HUES64 (cell line): ENCODE data around the gene SELENOS.
A peak's percentile ranks its signal among the peaks of the same experiment; 100 is the strongest.

ENCODE experiments used
- H3K27ac ChIP-seq: 2 replicates; pipeline ENCODE4 v1.7.0; 2013; ENCODE audit warnings: low read depth, low read length, inconsistent platforms
- H3K27me3 ChIP-seq: 2 replicates; pipeline ENCODE4 v1.6.1; 2013; ENCODE audit warnings: mild to moderate bottlenecking, low read length; ENCODE audit not compliant: insufficient read depth
- H3K36me3 ChIP-seq: 2 replicates; pipeline ENCODE4 v1.6.1; 2013; ENCODE audit warnings: mild to moderate bottlenecking, low read length; ENCODE audit not compliant: insufficient read depth
- H3K4me1 ChIP-seq: 2 replicates; pipeline ENCODE4 v1.6.1; 2013; ENCODE audit warnings: mild to moderate bottlenecking, low read length, moderate library complexity; ENCODE audit not compliant: insufficient read depth
- H3K4me3 ChIP-seq: 2 replicates; pipeline ENCODE4 v1.5.1; 2013; ENCODE audit warnings: mild to moderate bottlenecking, low read length, moderate library complexity
- H3K9ac ChIP-seq: 2 replicates; pipeline ENCODE4 v1.6.1; 2013; ENCODE audit warnings: mild to moderate bottlenecking, low read depth, low read length
- H3K9me3 ChIP-seq: 2 replicates; pipeline ENCODE4 v1.6.1; 2013; ENCODE audit warnings: low read depth, low read length; ENCODE audit not compliant: insufficient read depth
- WGBS: fragments of 150-250, 120-280 bp; methylation state at CpG from one replicate; pipeline ENCODE4 v1.1.7; 2013; ENCODE audit warnings: missing lambda C conversion rate; 5-methylcytosine and 5-hydroxymethylcytosine counted together

SELENOS gene

GRCh38 chr15:101255051-101255395 lies 22.3 kb downstream of the SELENOS start:
- H3K4me1 ChIP-seq: peaks cover 23% of the 10 kb centered on the region
- no peak overlapping the region for H3K4me3 ChIP-seq
- H3K9me3 ChIP-seq: no peaks in the 10 kb centered on the region
- no peak overlapping the region for H3K9ac ChIP-seq
- 82% methylated on average over 5 of the region's 5 CpGs for WGBS
- H3K27ac ChIP-seq: no peak overlapping the region
- H3K27me3 ChIP-seq: peaks cover 11% of the 10 kb centered on the region; the same call in 1 of the 2 replicates
- H3K36me3 ChIP-seq: no peaks in the 10 kb centered on the region

GRCh38 chr15:101254157-101255050 lies 22.9 kb downstream of the SELENOS start:
- Histone ChIP-seq H3K9ac (no peak overlapping the region), H3K4me1 (peaks cover 27% of the 10 kb centered on the region), H3K27me3 (peaks cover 11% of the 10 kb centered on the region; the same call in 1 of the 2 replicates), H3K36me3 (no peaks in the 10 kb centered on the region), H3K9me3 (no peaks in the 10 kb centered on the region), H3K4me3 (no peak overlapping the region), H3K27ac (no peak overlapping the region)
- WGBS: 89% methylated on average over 10 of the region's 11 CpGs

- Histone ChIP-seq H3K36me3 (peaks cover 10% of the 10 kb centered on the region), H3K9ac (peak overlapping the region; percentile 88; the same call in 1 of the 2 replicates), H3K4me1 (peaks cover 21% of the 10 kb centered on the region), H3K9me3 (no peaks in the 10 kb centered on the region), H3K27ac (no peak overlapping the region), H3K4me3 (peak overlapping the region; percentile 84), H3K27me3 (peaks cover 11% of the 10 kb centered on the region; the same call in 1 of the 2 replicates)
- 66% methylated on average over 3 of the region's 3 CpGs for WGBS
Measured at GRCh38 chr15:101252836-101253235, 24.4 kb downstream of the SELENOS start.

- WGBS: 2% methylated on average over 108 of the region's 108 CpGs
Measured at GRCh38 chr15:101251830-101252820, 25.2 kb downstream of the SELENOS start, which contains the start of gene CHSY1. TSS of gene CHSY1 (minus strand) at chr15:101252048. CDS start at chr15:101251456, 592 bp downstream.

GRCh38 chr15:101250873-101251829 lies 26.1 kb downstream of the SELENOS start:
- under 1% methylated on average over 150 of the region's 150 CpGs for WGBS
- Histone ChIP-seq H3K4me3 (peak overlapping the region; percentile 84), H3K36me3 (peaks cover 18% of the 10 kb centered on the region), H3K27ac (no peak overlapping the region), H3K4me1 (peaks cover 26% of the 10 kb centered on the region), H3K9me3 (no peaks in the 10 kb centered on the region), H3K27me3 (peaks cover 11% of the 10 kb centered on the region; the same call in 1 of the 2 replicates), H3K9ac (peak overlapping the region; percentile 88)

More at GRCh38 chr15:101251830-101252820, 25.2 kb downstream of the SELENOS start, which contains the start of gene CHSY1:
- peak within 1 kb of the TSS; percentile 84 for H3K4me3 ChIP-seq
- H3K27me3 ChIP-seq: peaks cover 11% of the 10 kb centered on the region; the same call in 1 of the 2 replicates
- H3K27ac ChIP-seq: no peak within 1 kb of the TSS
- no peaks in the 10 kb centered on the region for H3K9me3 ChIP-seq
- H3K9ac ChIP-seq: peak within 1 kb of the TSS; percentile 88
- peaks cover 21% of the 10 kb centered on the region for H3K4me1 ChIP-seq
- H3K36me3 ChIP-seq: peaks cover 18% of the 10 kb centered on the region

GRCh38 chr15:101250341-101250831 lies 26.9 kb downstream of the SELENOS start:
- H3K27ac ChIP-seq: no peak overlapping the region
- H3K36me3 ChIP-seq: peaks cover 18% of the 10 kb centered on the region
- H3K4me1 ChIP-seq: peaks cover 25% of the 10 kb centered on the region
- peak overlapping the region; percentile 76 for H3K4me3 ChIP-seq
- no peaks in the 10 kb centered on the region for H3K9me3 ChIP-seq
- peaks cover 11% of the 10 kb centered on the region; the same call in 1 of the 2 replicates for H3K27me3 ChIP-seq
- H3K9ac ChIP-seq: peak overlapping the region; percentile 77
- 7% methylated on average over 6 of the region's 6 CpGs for WGBS

- H3K4me1 ChIP-seq: peaks cover 26% of the 10 kb centered on the region
- peaks cover 18% of the 10 kb centered on the region for H3K36me3 ChIP-seq
- H3K4me3 ChIP-seq: no peak overlapping the region
- H3K9me3 ChIP-seq: no peaks in the 10 kb centered on the region
- H3K9ac ChIP-seq: no peak overlapping the region
- H3K27ac ChIP-seq: no peak overlapping the region
- H3K27me3 ChIP-seq: peaks cover 10% of the 10 kb centered on the region; the same call in 1 of the 2 replicates
- 86% methylated on average over 2 of the region's 3 CpGs for WGBS
Measured at GRCh38 chr15:101248274-101248673, 29.0 kb downstream of the SELENOS start.

- Histone ChIP-seq H3K9ac (no peak overlapping the region), H3K9me3 (no peaks in the 10 kb centered on the region), H3K27ac (no peak overlapping the region), H3K4me1 (peaks cover 27% of the 10 kb centered on the region), H3K36me3 (peaks cover 24% of the 10 kb centered on the region), H3K4me3 (no peak overlapping the region), H3K27me3 (no peaks in the 10 kb centered on the region)
- 89% methylated on average over 10 of the region's 10 CpGs for WGBS
Measured at GRCh38 chr15:101246824-101247745, 30.2 kb downstream of the SELENOS start.

GRCh38 chr15:101246391-101246790 lies 30.9 kb downstream of the SELENOS start:
- Histone ChIP-seq H3K4me3 (no peak overlapping the region), H3K4me1 (peaks cover 27% of the 10 kb centered on the region), H3K36me3 (peaks cover 28% of the 10 kb centered on the region), H3K9me3 (no peaks in the 10 kb centered on the region), H3K27ac (no peak overlapping the region), H3K9ac (no peak overlapping the region), H3K27me3 (no peaks in the 10 kb centered on the region)
- 93% methylated on average over 6 of the region's 6 CpGs for WGBS
